HG03457 (cell line): ENCODE results near the gene MYDGF.
"Not testable (repeated sequence)": the region's sequence is repeated elsewhere in the genome, so short reads cannot be mapped to it uniquely, and the experiment has no call there.

Experiments
- ATAC-seq: cut with Tn5 transposase; IDR thresholded peaks from one replicate; pipeline ENCODE4 v1.9.1; 2021; ENCODE audit warnings: moderate number of reproducible peaks; ENCODE audit not compliant: unreplicated experiment

MYDGF gene

GRCh38 chr19:4701557-4701956 lies 31.4 kb upstream of the MYDGF start:
- no peak for ATAC-seq

- no peak for ATAC-seq
These were observed 30.5 kb upstream of the MYDGF start for GRCh38 chr19:4700693-4700970.

- no peak for ATAC-seq
These were observed 29.9 kb upstream of the MYDGF start for GRCh38 chr19:4699826-4700692.

GRCh38 chr19:4697304-4697703 lies 27.2 kb upstream of the MYDGF start:
- ATAC-seq: no peak

GRCh38 chr19:4695224-4695731 lies 25.1 kb upstream of the MYDGF start:
- ATAC-seq: no peak

- no peak for ATAC-seq
These were observed 24.3 kb upstream of the MYDGF start for GRCh38 chr19:4694211-4694987.

- no peak for ATAC-seq
These were observed 23.5 kb upstream of the MYDGF start for GRCh38 chr19:4693471-4694121.

GRCh38 chr19:4693078-4693350 lies 22.9 kb upstream of the MYDGF start:
- no peak for ATAC-seq

- ATAC-seq: no peak
These were observed 22.3 kb upstream of the MYDGF start for GRCh38 chr19:4692251-4693077.

- ATAC-seq: no peak
These were observed 21.2 kb upstream of the MYDGF start for GRCh38 chr19:4691373-4691772.

GRCh38 chr19:4690361-4690760 lies 20.2 kb upstream of the MYDGF start:
- ATAC-seq: no peak

GRCh38 chr19:4689403-4689802 lies 19.3 kb upstream of the MYDGF start:
- no peak for ATAC-seq

- no peak for ATAC-seq
These were observed 18.4 kb upstream of the MYDGF start for GRCh38 chr19:4688587-4688986.

- no peak for ATAC-seq
These were observed 17.3 kb upstream of the MYDGF start for GRCh38 chr19:4687396-4687795.

GRCh38 chr19:4686700-4687099 lies 16.6 kb upstream of the MYDGF start:
- no peak for ATAC-seq

GRCh38 chr19:4684312-4685095 lies 14.4 kb upstream of the MYDGF start:
- no peak for ATAC-seq

- no peak for ATAC-seq
These were observed 12.5 kb upstream of the MYDGF start for GRCh38 chr19:4682417-4683200.

- not testable (repeated sequence) for ATAC-seq
These were observed 9.9 kb upstream of the MYDGF start for GRCh38 chr19:4680021-4680420.
